Fibroblast of the conjunctiva (primary cell): Measurements from ENCODE around the gene LRP2BP.
"Not testable (repeated sequence)": the region's sequence is repeated elsewhere in the genome, so short reads cannot be mapped to it uniquely, and the experiment has no call there.

Source experiments
- DNase-seq: peaks from one replicate; pipeline ENCODE4 v3.0.0-alpha.2; 2010; ENCODE audit warnings: low read depth

LRP2BP gene

GRCh38 chr4:185325721-185326120 is 70.0 kb downstream of the LRP2BP start:
- DNase-seq = not testable (repeated sequence)

GRCh38 chr4:185324361-185324760 is 71.4 kb downstream of the LRP2BP start:
- not testable (repeated sequence) for DNase-seq

GRCh38 chr4:185323606-185324005 is 72.1 kb downstream of the LRP2BP start:
- no peak for DNase-seq

GRCh38 chr4:185322803-185323202 is 72.9 kb downstream of the LRP2BP start:
- no peak for DNase-seq

GRCh38 chr4:185318679-185319078 is 77.0 kb downstream of the LRP2BP start:
- DNase-seq = no peak

GRCh38 chr4:185317880-185318279 is 77.8 kb downstream of the LRP2BP start:
- DNase-seq = no peak

GRCh38 chr4:185317462-185317861 is 78.3 kb downstream of the LRP2BP start:
- not testable (repeated sequence) for DNase-seq
